ENCODE data around the gene NFATC2. TPM values are rescaled to one million over a fixed set of nuclear protein-coding genes. Genes with fewer than 3 reads are reported as not detected.

NFATC2 gene
- total and polyA plus RNA-seq, 2 experiments from 2014 or later = 4.9 to 8.3 TPM

DNA sequence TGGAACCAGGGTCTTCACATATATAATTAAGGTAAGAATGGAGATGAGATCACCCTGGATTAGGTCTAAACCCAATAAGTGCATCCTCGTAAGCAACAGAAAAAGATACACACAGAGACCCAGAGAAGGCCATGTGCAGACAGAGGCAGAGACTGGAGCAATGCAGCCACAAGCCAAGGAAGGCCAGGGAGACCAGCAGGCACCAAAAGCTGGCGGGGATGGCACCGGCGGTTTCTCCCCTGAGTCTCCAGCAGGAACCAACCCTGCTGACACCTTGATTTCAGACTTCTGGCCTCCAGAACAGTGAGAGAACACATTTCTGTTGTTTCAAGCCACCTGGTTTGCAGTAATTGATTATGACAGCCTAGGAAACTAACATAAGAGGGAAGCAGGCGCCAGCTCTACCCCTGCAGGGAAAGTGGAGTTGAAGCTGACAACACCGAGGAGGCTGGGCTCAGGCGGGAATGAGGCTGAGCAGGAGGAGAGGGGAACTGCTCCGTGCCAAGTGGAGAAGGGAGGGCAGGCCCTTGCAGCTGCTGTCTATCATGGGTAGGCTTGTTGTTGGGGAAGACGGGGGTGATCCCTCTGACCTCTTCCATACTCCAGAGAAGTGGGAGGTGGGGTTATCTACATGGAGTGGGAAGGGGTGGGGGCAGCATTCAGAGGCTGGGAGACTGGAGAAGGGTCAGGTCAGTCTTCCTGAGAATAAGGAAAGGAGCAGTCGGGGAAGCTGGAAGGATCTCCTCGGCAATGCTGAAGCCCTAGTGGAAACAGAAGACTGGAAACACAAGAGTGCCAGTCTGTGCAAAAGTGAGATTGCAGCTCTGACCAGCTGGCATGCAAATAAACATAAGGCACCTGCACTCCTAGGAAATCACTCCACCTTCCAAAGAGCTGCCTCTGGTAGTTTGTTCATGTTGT lies 72.7 kb downstream of the NFATC2 start:
- no peaks in the 10 kb centered on the region for H3K4me1 ChIP-seq (ENCODE audit: insufficient read depth)
- no peaks in the 10 kb centered on the region for H3K36me3 ChIP-seq (replicated peaks; ENCODE audit: insufficient read depth, low read depth)
- no peak overlapping the region for H2AFZ ChIP-seq
- H3K4me3 ChIP-seq = no peak overlapping the region
- TF ChIP-seq, protein P1, sequence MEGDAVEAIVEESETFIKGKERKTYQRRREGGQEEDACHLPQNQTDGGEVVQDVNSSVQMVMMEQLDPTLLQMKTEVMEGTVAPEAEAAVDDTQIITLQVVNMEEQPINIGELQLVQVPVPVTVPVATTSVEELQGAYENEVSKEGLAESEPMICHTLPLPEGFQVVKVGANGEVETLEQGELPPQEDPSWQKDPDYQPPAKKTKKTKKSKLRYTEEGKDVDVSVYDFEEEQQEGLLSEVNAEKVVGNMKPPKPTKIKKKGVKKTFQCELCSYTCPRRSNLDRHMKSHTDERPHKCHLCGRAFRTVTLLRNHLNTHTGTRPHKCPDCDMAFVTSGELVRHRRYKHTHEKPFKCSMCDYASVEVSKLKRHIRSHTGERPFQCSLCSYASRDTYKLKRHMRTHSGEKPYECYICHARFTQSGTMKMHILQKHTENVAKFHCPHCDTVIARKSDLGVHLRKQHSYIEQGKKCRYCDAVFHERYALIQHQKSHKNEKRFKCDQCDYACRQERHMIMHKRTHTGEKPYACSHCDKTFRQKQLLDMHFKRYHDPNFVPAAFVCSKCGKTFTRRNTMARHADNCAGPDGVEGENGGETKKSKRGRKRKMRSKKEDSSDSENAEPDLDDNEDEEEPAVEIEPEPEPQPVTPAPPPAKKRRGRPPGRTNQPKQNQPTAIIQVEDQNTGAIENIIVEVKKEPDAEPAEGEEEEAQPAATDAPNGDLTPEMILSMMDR (IDR thresholded peaks at IDR 0.05; ENCODE audit: poor library complexity) = no peak
- TF ChIP-seq EZH2phosphoT487 (IDR thresholded peaks at IDR 0.05; ENCODE audit: low read depth, severe bottlenecking, unreplicated experiment) = no peak
- no peak for TF ChIP-seq EZH2 (IDR thresholded peaks at IDR 0.05; ENCODE audit: borderline replicate concordance)
- H3K27me3 ChIP-seq = no peaks in the 10 kb centered on the region
- 72% methylated on average over 11 of the region's 11 CpGs for WGBS (ENCODE audit: low lambda C conversion rate, missing lambda C conversion rate)
- DNase-seq (ENCODE audit: low spot score) = no peak
- H3K79me2 ChIP-seq = no peaks in the 10 kb centered on the region
- no peak overlapping the region for H3K27ac ChIP-seq
- H4K20me1 ChIP-seq (ENCODE audit: insufficient read depth, poor library complexity, severe bottlenecking) = no peaks in the 10 kb centered on the region
- H3K4me2 ChIP-seq = no peak overlapping the region
- no peaks in the 10 kb centered on the region for H3K9me3 ChIP-seq (ENCODE audit: low read depth)
- no peaks in the 10 kb centered on the region for H3K9me2 ChIP-seq (replicated peaks; ENCODE audit: insufficient read depth)

DNA sequence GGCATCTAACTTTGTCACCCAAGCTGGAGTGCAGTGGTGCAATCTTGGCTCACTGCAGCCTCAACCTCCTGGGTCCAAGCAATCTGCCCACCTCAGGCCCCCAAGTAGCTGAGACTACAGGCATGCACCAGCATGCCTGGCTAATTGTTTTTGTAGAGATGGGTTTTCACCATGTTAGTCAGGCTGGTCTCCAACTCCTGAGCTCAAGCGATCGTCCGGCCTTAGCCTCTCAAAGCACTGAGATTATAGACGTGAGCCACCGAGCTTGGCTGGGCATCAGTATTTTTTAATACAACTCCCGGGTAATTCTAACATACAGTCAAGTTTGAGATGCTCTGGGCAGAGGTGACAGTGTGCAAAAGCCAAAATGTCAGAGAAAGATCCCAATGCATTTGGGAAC lies 73.5 kb downstream of the NFATC2 start:
- Histone ChIP-seq H3K9me3 (ENCODE audit: low read depth) (no peaks in the 10 kb centered on the region), H3K4me3 (no peak overlapping the region), H4K20me1 (ENCODE audit: insufficient read depth, poor library complexity, severe bottlenecking) (no peaks in the 10 kb centered on the region), H3K4me2 (no peak overlapping the region), H3K4me1 (ENCODE audit: insufficient read depth) (no peaks in the 10 kb centered on the region), H3K79me2 (no peaks in the 10 kb centered on the region), H3K36me3 (replicated peaks; ENCODE audit: insufficient read depth, low read depth) (no peaks in the 10 kb centered on the region), H3K27me3 (no peaks in the 10 kb centered on the region), H3K27ac (no peak overlapping the region), H2AFZ (no peak overlapping the region), H3K9me2 (replicated peaks; ENCODE audit: insufficient read depth) (no peaks in the 10 kb centered on the region)
- 96% methylated on average over 6 of the region's 6 CpGs for WGBS (ENCODE audit: low lambda C conversion rate, missing lambda C conversion rate)
- DNase-seq (ENCODE audit: low spot score) = no peak
- TF ChIP-seq, protein P1 (IDR thresholded peaks at IDR 0.05; ENCODE audit: poor library complexity) = no peak
- TF ChIP-seq EZH2 (IDR thresholded peaks at IDR 0.05; ENCODE audit: borderline replicate concordance) = no peak
- TF ChIP-seq EZH2phosphoT487 (IDR thresholded peaks at IDR 0.05; ENCODE audit: low read depth, severe bottlenecking, unreplicated experiment) = no peak

DNA sequence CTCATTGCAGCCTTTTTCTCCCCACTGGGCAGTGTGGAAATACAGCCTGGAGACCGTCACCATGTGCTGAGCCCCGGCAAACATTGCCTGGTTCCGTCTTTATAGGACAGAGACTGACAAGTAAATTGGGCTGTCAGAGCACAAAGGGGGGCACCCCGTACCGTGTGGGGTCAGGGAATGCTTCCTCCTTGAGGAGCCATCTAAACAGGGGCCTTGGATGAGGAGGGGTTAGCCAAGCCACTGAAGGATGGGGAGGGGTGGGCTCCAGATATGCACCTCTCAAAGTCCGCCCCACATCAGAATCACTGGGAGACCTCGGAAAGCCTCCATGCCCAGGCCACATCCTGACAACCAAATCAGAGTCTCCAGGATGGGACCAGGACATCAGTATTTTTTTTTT lies 73.9 kb downstream of the NFATC2 start:
- TF ChIP-seq EZH2 (IDR thresholded peaks at IDR 0.05; ENCODE audit: borderline replicate concordance) (no peak), EZH2phosphoT487 (IDR thresholded peaks at IDR 0.05; ENCODE audit: low read depth, severe bottlenecking, unreplicated experiment) (no peak)
- TF ChIP-seq, protein P1 (IDR thresholded peaks at IDR 0.05; ENCODE audit: poor library complexity) = no peak
- Histone ChIP-seq H3K4me2 (no peak overlapping the region), H3K4me3 (no peak overlapping the region), H2AFZ (no peak overlapping the region), H3K9me3 (ENCODE audit: low read depth) (no peaks in the 10 kb centered on the region), H3K36me3 (replicated peaks; ENCODE audit: insufficient read depth, low read depth) (no peaks in the 10 kb centered on the region), H3K9me2 (replicated peaks; ENCODE audit: insufficient read depth) (no peaks in the 10 kb centered on the region), H3K27me3 (no peaks in the 10 kb centered on the region), H3K4me1 (ENCODE audit: insufficient read depth) (no peaks in the 10 kb centered on the region), H4K20me1 (ENCODE audit: insufficient read depth, poor library complexity, severe bottlenecking) (no peaks in the 10 kb centered on the region), H3K27ac (no peak overlapping the region), H3K79me2 (no peaks in the 10 kb centered on the region)
- 92% methylated on average over 7 of the region's 7 CpGs for WGBS (ENCODE audit: low lambda C conversion rate, missing lambda C conversion rate)
- DNase-seq (ENCODE audit: low spot score) = no peak
